SK-N-MC (cell line): Measurements from ENCODE around the gene SLC16A5.

ENCODE experiments used
- DNase-seq: peaks from one replicate; pipeline ENCODE4 v3.0.0-alpha.2; 2011; ENCODE audit warnings: low read depth, low spot score
- H3K27ac ChIP-seq: fragments of 200-600 bp; sonication (generic); 2 replicates; pipeline ENCODE4 v1.5.1; 2016; ENCODE audit warnings: mixed run types
- H3K36me3 ChIP-seq: fragments of 200-600 bp; sonication (generic); 2 replicates; pipeline ENCODE4 v1.6.1; 2017; ENCODE audit warnings: antibody characterized with exemption, low read length, mixed read lengths; ENCODE audit not compliant: insufficient read depth
- H3K4me3 ChIP-seq: fragments of 200-600 bp; sonication (generic); 2 replicates; pipeline ENCODE4 v1.5.1; 2016
- H3K9ac ChIP-seq: fragments of 200-600 bp; sonication (generic); 2 replicates; pipeline ENCODE4 v1.8.0; 2017; ENCODE audit warnings: mixed run types, mixed read lengths; ENCODE audit not compliant: insufficient read length
- H3K9me3 ChIP-seq: fragments of 200-600 bp; sonication (generic); 2 replicates; pipeline ENCODE4 v1.6.1; 2017; ENCODE audit warnings: low read depth, mild to moderate bottlenecking, antibody characterized with exemption, low read length, moderate library complexity, mixed read lengths
- EZH2 ChIP-seq: fragments of 200-600 bp; sonication (generic); IDR thresholded peaks from one replicate; pipeline ENCODE4 v1.6.1; 2017; ENCODE audit warnings: antibody characterized with exemption
- FOXP2 ChIP-seq: optimal IDR thresholded peaks from 2 replicates; pipeline ENCODE3; 2011; ENCODE audit warnings: mild to moderate bottlenecking, moderate library complexity; ENCODE audit not compliant: insufficient read depth; ENCODE audit errors: extremely low read length, control extremely low read depth
- POLR2AphosphoS5 ChIP-seq: IDR thresholded peaks from 2 replicates; pipeline ENCODE4 v1.6.1; 2012; ENCODE audit warnings: mild to moderate bottlenecking, low read depth, low read length, borderline replicate concordance

The SLC16A5 gene

DNA sequence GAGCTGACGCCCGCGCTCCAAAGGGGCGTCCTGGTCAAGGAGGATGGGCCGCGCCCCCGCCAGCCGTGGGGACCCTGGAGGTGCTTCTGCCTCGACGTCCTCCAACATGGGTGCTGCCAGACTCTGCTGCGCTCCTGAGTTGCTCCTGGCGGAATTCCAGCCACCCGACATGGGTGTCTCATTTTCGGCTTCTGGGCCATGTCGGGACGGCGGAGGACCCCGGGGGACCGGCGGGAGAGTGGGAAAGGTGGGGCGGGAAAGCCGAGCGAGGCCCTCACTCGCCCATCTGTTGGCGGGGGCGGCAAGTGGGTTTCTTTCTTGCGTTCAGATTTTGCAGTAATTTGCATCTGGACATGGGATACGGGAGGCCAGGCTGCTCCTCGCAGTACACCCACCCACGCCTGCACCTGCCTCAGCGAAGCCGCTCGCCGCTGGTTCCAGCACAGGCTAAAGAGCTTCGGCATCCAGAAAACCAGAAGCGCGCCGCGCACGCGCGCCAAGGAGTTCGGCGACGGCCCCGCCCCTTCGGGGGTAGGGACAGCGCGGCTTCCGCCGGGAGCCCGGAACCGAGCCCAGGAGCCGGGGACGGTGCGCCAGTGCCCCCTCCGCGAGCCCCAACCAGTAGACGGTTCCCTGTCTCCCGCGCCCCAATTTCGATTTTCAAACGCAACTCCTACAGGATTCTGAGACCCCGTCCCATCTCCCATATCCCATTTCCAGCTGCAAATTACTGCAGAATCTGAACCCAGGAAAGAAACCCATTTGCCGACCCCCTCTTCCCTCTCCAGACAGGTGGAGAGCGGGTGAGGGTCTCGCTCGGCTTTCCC is 21.9 kb downstream of the SLC16A5 start, which contains the start of gene ARMC7:
Gene ARMC7, plus strand, starts transcription at position 563 of the 827 bp plus-strand sequence. CDS start 320 bp downstream, outside the sequence.
- Histone ChIP-seq H3K9me3 (no peaks in the 10 kb centered on the region), H3K4me3 (peak within 1 kb of the TSS; percentile 94), H3K9ac (peak within 1 kb of the TSS; percentile 82), H3K36me3 (no peaks in the 10 kb centered on the region), H3K27ac (no peak within 1 kb of the TSS)
- TF ChIP-seq POLR2AphosphoS5 (peak; percentile 92), EZH2 (no peak)
- no peak for DNase-seq

DNA sequence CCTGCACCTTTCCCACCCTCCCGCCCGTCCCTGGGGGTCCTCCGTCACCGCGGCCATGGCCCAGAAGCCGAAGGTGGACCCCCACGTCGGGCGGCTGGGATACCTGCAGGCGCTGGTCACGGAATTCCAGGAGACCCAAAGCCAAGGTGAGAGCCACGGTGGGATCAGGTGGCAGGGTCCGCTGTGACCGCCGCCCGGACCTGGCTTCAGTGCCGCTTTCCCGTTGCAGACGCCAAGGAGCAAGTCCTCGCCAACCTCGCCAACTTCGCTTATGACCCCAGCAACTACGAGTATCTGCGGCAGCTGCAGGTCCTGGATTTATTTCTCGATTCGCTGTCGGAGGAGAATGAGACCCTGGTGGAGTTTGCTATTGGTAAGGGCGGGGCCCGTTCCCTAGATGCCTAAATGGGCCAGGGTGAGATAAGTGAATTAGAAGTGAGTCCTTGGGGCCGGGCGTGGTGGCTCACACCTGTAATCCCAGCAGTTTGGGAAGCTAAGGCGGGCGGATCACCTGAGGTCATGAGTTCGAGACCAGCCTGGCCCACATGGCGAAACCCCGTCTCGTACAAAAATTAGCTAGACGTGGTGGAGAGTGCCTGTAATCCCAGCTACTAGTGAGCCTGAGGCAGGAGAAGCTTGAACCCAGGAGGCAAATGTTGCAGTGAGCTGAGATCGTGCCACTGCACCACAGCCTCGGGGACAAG is 22.6 kb downstream of the SLC16A5 start:
- Histone ChIP-seq H3K9ac (peak overlapping the region; percentile 82), H3K27ac (no peak overlapping the region), H3K9me3 (no peaks in the 10 kb centered on the region), H3K36me3 (no peaks in the 10 kb centered on the region), H3K4me3 (peak overlapping the region; percentile 94)
- DNase-seq = no peak
- TF ChIP-seq POLR2AphosphoS5 (no peak), FOXP2 (no peak), EZH2 (no peak)

DNA sequence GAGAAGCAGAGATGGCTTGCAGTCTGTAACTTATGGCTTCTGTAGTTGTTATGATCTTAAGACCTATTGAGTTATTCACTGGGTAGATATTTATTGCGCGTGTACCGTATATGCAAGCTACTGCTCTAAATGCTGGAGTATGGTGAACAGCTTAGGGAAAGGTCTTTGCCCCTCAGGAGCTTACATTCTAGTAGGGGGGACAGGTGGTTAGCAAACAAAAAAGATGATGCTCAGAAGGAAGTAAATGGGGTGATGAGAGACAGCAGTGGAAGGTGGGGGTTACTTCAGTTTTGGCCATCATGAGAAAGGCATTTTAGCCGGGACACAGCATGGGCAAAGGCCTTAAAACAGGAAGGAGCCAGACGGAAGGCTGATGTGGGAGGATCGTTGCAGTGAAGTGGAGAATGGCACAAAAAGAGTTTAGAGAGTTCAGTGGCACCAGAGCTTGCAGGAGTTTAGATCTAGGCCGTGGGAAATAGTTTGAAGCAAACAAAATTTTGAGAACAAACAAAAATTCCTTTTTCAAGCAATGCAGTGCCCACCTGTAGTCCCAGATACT is 24.1 kb downstream of the SLC16A5 start:
- no peak for TF ChIP-seq FOXP2
- no peak for TF ChIP-seq POLR2AphosphoS5
- TF ChIP-seq EZH2 = no peak
- H3K27ac ChIP-seq = no peak overlapping the region

GRCh38 chr17:75113798-75114551 is 26.2 kb downstream of the SLC16A5 start:
- no peak overlapping the region for H3K27ac ChIP-seq
- peak; percentile 75 for DNase-seq
- H3K36me3 ChIP-seq = no peaks in the 10 kb centered on the region
- peak overlapping the region; percentile 48 for H3K9ac ChIP-seq
- TF ChIP-seq EZH2 (no peak), FOXP2 (no peak), POLR2AphosphoS5 (no peak)
- no peaks in the 10 kb centered on the region for H3K9me3 ChIP-seq
- peak overlapping the region; percentile 73 for H3K4me3 ChIP-seq

More for the DNA sequence above, 24.1 kb downstream of the SLC16A5 start:
- DNase-seq = no peak
- Histone ChIP-seq H3K36me3 (no peaks in the 10 kb centered on the region), H3K9ac (no peak overlapping the region), H3K4me3 (no peak overlapping the region), H3K9me3 (no peaks in the 10 kb centered on the region)

DNA sequence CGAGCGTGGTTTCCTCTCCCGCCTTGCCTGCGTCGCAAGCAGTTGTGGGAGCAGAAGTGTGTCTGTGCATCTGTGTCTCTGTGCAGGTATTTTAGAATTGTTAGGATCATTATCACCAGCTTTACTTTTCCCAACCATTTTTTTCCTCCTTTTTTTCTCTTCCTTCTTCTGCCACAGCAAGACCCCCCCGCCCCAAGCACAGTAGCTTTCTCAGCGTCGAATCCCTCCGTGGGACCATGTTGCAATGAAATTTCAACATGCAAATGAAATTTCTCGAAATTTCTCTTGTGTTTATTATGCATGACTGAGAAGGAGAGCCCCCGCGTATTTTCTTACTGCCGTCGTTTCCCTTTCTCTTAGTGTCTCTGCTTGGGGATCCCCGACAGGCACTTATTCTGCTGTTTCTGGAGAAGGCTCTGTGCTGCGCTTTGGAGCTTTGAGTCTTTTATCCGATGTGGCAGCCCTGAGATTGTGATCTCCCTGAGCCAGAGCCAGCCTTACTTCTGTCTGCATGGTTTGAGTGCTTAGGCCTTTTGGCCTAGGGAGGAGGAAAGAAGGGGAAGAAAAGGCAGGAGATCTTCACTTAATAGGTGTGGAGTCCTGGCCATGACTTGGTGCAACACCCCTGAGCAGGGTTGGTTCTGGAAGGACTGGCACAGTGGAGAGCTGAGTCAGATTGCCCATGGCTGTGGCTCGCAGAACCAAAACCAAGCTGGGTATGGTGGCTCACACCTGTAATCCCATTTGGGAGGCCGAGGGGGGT is 27.0 kb downstream of the SLC16A5 start:
- H3K27ac ChIP-seq = no peak overlapping the region
- TF ChIP-seq EZH2 (no peak), FOXP2 (no peak), POLR2AphosphoS5 (no peak)
- H3K9ac ChIP-seq = peak overlapping the region; percentile 48
- peak overlapping the region; percentile 73 for H3K4me3 ChIP-seq
- no peaks in the 10 kb centered on the region for H3K9me3 ChIP-seq
- DNase-seq = no peak
- H3K36me3 ChIP-seq = no peaks in the 10 kb centered on the region

DNA sequence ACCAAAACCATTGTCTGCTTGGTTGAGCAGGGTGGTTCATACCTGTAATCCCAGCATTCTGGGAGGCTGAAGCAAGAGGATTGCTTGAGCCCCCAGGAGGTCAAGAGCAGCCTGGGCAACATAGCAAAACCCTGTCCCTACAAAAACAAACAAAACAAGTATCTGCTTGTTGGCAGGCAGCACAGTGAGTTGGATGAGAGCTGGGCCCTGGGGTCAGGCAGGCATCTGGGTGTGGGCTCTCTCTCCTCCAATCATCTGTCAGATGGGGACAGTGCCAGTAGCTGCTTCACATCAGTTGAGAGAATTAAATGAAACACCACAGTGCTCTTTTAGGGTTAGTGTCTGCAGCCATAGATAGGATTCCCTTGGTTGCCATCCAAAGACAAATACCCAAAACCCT is 27.8 kb downstream of the SLC16A5 start:
- Histone ChIP-seq H3K36me3 (no peaks in the 10 kb centered on the region), H3K27ac (no peak overlapping the region), H3K9ac (no peak overlapping the region), H3K4me3 (no peak overlapping the region), H3K9me3 (no peaks in the 10 kb centered on the region)
- no peak for DNase-seq
- TF ChIP-seq EZH2 (no peak), POLR2AphosphoS5 (no peak), FOXP2 (no peak)

DNA sequence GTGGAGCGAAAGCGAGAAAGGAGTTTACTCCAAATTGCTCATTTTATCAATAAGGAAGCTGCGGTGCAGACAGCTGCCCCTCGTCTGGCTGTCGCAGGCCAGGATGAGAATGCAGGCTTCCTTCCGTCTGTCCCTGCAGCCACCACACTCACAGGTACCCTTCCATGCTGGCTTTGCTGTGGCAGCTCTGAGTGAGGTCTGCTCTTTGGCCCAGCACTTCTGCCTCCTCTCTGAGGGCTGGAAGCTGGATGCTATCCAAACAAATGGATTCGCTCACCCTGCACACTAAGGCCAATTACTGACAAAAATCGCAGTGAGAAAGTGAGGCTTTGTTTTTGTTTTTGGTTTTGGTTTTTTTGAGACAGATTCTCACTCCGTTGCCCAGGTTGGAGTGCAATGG is 29.0 kb downstream of the SLC16A5 start:
- no peak for DNase-seq
- H3K9me3 ChIP-seq = no peaks in the 10 kb centered on the region
- H3K36me3 ChIP-seq = no peaks in the 10 kb centered on the region
- TF ChIP-seq POLR2AphosphoS5 (no peak), EZH2 (no peak), FOXP2 (no peak)
- no peak overlapping the region for H3K4me3 ChIP-seq
- no peak overlapping the region for H3K27ac ChIP-seq
- H3K9ac ChIP-seq = no peak overlapping the region

DNA sequence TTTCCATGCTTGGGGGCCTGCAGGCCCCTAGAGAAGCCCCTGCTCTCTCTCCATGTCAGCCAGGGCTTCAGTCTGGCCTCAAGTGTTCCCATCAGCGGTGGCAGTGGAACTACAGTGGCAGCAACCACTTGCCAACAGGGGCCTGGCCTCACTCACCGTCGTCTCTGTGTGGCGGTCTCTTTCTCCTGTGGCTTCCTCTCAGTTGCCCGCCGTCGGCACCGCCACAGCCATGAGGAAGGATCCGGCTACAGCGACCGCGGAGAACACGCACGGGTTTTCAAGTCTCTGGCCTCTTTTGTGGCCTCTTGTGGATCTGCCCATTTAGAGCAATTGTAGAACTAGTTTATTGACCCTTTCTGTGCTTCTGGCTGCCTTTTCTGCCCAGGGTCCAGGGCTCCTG is 30.6 kb downstream of the SLC16A5 start:
- TF ChIP-seq FOXP2 = no peak
- TF ChIP-seq EZH2 = no peak
- TF ChIP-seq POLR2AphosphoS5 = no peak
- H3K9ac ChIP-seq = no peak overlapping the region
- H3K27ac ChIP-seq = no peak overlapping the region
- no peaks in the 10 kb centered on the region for H3K36me3 ChIP-seq
- DNase-seq = no peak
- no peak overlapping the region for H3K4me3 ChIP-seq
- no peaks in the 10 kb centered on the region for H3K9me3 ChIP-seq
